Stimulated activated CD8-positive, alpha-beta memory T cell treated with anti-CD3 and anti-CD28 coated beads, Interleukin-4, amount 100 ng/mL, for 4 hours (primary cell): ENCODE data around the gene PHYHD1.
"Not testable (repeated sequence)": the region's sequence is repeated elsewhere in the genome, so short reads cannot be mapped to it uniquely, and the experiment has no call there.

Experiments used
- DNase-seq, 2 donors: peaks; one replicate each; pipeline ENCODE4 v3.0.0-alpha.2; 2020; ENCODE audit warnings: low read depth in 2 of 2, low spot score in 1 of 2

Gene PHYHD1

GRCh38 chr9:128919402-128920089 lies 1.2 kb upstream of the PHYHD1 start:
- no peak for DNase-seq

- DNase-seq, result no peak
These were observed 1.3 kb downstream of the PHYHD1 start for GRCh38 chr9:128921881-128922763.

GRCh38 chr9:128923493-128923883 lies 2.7 kb downstream of the PHYHD1 start:
- no peak for DNase-seq

- peak in 1 of 2 donors; percentile 28 for DNase-seq
These were observed 7.1 kb downstream of the PHYHD1 start for GRCh38 chr9:128927731-128928411.

GRCh38 chr9:128928624-128929023 lies 7.8 kb downstream of the PHYHD1 start:
- no peak for DNase-seq

- DNase-seq, result no peak
These were observed 8.8 kb downstream of the PHYHD1 start for GRCh38 chr9:128929560-128929959.

- DNase-seq, result no peak
These were observed 12.9 kb downstream of the PHYHD1 start for GRCh38 chr9:128933731-128934130.

- no peak for DNase-seq
These were observed 15.5 kb downstream of the PHYHD1 start for GRCh38 chr9:128936171-128936865.

GRCh38 chr9:128937310-128938165 lies 16.8 kb downstream of the PHYHD1 start:
- DNase-seq, result no peak

GRCh38 chr9:128940271-128940921 lies 19.6 kb downstream of the PHYHD1 start:
- DNase-seq, result no peak

- DNase-seq, result no peak
These were observed 20.4 kb downstream of the PHYHD1 start for GRCh38 chr9:128940946-128941755.

GRCh38 chr9:128943832-128944620 lies 23.2 kb downstream of the PHYHD1 start:
- DNase-seq, result no peak

GRCh38 chr9:128944966-128945365 lies 24.2 kb downstream of the PHYHD1 start:
- DNase-seq, result not testable (repeated sequence)

- no peak for DNase-seq
These were observed 25.2 kb downstream of the PHYHD1 start for GRCh38 chr9:128945798-128946501.

- DNase-seq, result peak in 1 of 2 donors; percentile 2
These were observed 25.9 kb downstream of the PHYHD1 start for GRCh38 chr9:128946571-128947276.

GRCh38 chr9:128947277-128947526 lies 26.4 kb downstream of the PHYHD1 start:
- DNase-seq, result no peak
